Loucy (cell line): ENCODE data around the gene ORC4.

Source experiments
- EZH2phosphoT487 ChIP-seq: fragments of 200-600 bp; IDR thresholded peaks from 2 replicates; pipeline ENCODE4 v1.6.1; 2018; ENCODE audit warnings: antibody characterized with exemption, mild to moderate bottlenecking, moderate library complexity, borderline replicate concordance
- TF ChIP-seq, protein P1 (sequence below): fragments of 200-600 bp; sonication (generic); conservative IDR thresholded peaks from 2 replicates; pipeline ENCODE4 v1.5.1; 2014; ENCODE audit warnings: mild to moderate bottlenecking, antibody characterized with exemption, low read length

DNA sequence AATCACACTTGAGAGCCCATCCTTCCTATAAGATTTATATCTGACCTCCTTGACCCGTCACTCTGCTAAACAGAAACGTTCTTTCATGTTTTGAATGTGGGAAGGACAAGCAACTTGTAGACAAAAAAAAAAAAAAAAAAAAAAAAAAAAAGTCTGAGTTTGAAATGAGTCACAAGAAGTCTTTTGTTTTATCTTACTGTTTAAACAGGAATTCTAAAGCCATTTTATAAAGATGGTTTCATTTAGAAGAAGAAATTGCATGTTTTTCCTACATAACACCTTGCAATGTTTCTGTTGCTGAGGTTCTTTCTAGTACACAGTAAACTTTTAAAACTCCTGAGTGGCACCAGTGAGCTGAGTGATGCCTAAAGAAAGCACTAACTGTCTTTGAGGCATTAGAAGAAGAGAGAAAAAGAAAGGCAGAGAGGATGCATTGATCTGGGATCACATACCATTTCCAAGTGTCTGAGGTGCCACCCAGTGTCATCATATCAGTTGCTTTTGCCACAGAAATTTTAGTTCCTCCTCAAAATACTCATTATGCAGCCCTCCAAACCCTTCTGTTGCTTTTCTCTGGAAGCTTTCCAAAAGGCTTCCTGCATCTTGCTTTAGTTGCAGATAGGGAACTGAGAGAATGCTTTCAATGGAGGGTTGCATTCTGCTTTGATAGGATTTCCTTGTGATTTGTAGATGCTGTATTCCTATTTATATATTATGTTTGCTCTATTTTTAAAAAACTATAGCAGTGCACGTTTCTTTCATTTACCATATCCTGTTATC lies 106.6 kb downstream of the ORC4 start:
- TF ChIP-seq, protein P1, sequence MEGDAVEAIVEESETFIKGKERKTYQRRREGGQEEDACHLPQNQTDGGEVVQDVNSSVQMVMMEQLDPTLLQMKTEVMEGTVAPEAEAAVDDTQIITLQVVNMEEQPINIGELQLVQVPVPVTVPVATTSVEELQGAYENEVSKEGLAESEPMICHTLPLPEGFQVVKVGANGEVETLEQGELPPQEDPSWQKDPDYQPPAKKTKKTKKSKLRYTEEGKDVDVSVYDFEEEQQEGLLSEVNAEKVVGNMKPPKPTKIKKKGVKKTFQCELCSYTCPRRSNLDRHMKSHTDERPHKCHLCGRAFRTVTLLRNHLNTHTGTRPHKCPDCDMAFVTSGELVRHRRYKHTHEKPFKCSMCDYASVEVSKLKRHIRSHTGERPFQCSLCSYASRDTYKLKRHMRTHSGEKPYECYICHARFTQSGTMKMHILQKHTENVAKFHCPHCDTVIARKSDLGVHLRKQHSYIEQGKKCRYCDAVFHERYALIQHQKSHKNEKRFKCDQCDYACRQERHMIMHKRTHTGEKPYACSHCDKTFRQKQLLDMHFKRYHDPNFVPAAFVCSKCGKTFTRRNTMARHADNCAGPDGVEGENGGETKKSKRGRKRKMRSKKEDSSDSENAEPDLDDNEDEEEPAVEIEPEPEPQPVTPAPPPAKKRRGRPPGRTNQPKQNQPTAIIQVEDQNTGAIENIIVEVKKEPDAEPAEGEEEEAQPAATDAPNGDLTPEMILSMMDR, result no peak
- TF ChIP-seq EZH2phosphoT487, result no peak
